ENCODE results near the gene TERC. TPM values are rescaled to one million over a fixed set of nuclear protein-coding genes. Genes with fewer than 3 reads are reported as not detected.

Gene TERC
- polyA plus RNA-seq, 1 donor (not counting 4 experiments of a cell fraction or from before 2014, with no cell fraction given) = 0.69 TPM

GRCh38 chr3:169811631-169812331 is 46.9 kb upstream of the TERC start:
- dilution Hi-C loops (cut with MboI; ENCODE audit: extremely low pct_ligation_motif_present, low sequenced_read_pairs) = no loop called here
- DNase-seq (ENCODE audit: low read depth, low spot score) = no peak
- H2AFZ ChIP-seq (ENCODE audit: control insufficient read depth, low read length) = peak overlapping the region; percentile 91
- H3K36me3 ChIP-seq (ENCODE audit: control insufficient read depth in 2 of 2, extremely low read depth in 1 of 2, insufficient read depth in 2 of 2, low read length in 2 of 2) = no peaks in the 10 kb centered on the region
- TF ChIP-seq EZH2 (IDR thresholded peaks at IDR 0.05; ENCODE audit: low read length) = no peak
- no peak for TF ChIP-seq CTCF (optimal IDR thresholded peaks at IDR 0.05 in 1 of 3, IDR thresholded peaks at IDR 0.05 in 1 of 3, conservative IDR thresholded peaks at IDR 0.05 in 1 of 3; ENCODE audit: extremely low read depth in 1 of 3, insufficient read depth in 2 of 3, low read length in 3 of 3)
- H3K4me2 ChIP-seq (ENCODE audit: control insufficient read depth, extremely low read depth, insufficient read depth, low read depth, low read length) = peak overlapping the region; percentile 72
- peak; percentile 64 for FAIRE-seq
- no peaks in the 10 kb centered on the region for H3K9me1 ChIP-seq (ENCODE audit: control insufficient read depth, extremely low read depth, insufficient read depth, low read length)
- H3K4me3 ChIP-seq (ENCODE audit: control insufficient read depth in 2 of 3, extremely low read depth in 1 of 3, insufficient read depth in 2 of 3, low read depth in 1 of 3, low read length in 3 of 3) = peak overlapping the region; percentile 31 to 64 (median 42)
- no peak overlapping the region for H3K27ac ChIP-seq (ENCODE audit: control insufficient read depth, insufficient read depth, low read length)
- peaks cover 7% of the 10 kb centered on the region for H3K4me1 ChIP-seq (ENCODE audit: control insufficient read depth, extremely low read depth, insufficient read depth, low read length)
- H3K9ac ChIP-seq (ENCODE audit: control insufficient read depth, extremely low read depth, insufficient read depth, low read length) = peak overlapping the region; percentile 61
- H3K79me2 ChIP-seq (ENCODE audit: control insufficient read depth, insufficient read depth, low read length) = no peaks in the 10 kb centered on the region
- H3K9me3 ChIP-seq (ENCODE audit: control insufficient read depth, low read depth, low read length) = peaks cover 3% of the 10 kb centered on the region
- no peaks in the 10 kb centered on the region for H3K27me3 ChIP-seq (ENCODE audit: control insufficient read depth, extremely low read depth, insufficient read depth, low read length)
- no peaks in the 10 kb centered on the region for H4K20me1 ChIP-seq (ENCODE audit: control insufficient read depth, extremely low read depth, insufficient read depth, low read length)

DNA sequence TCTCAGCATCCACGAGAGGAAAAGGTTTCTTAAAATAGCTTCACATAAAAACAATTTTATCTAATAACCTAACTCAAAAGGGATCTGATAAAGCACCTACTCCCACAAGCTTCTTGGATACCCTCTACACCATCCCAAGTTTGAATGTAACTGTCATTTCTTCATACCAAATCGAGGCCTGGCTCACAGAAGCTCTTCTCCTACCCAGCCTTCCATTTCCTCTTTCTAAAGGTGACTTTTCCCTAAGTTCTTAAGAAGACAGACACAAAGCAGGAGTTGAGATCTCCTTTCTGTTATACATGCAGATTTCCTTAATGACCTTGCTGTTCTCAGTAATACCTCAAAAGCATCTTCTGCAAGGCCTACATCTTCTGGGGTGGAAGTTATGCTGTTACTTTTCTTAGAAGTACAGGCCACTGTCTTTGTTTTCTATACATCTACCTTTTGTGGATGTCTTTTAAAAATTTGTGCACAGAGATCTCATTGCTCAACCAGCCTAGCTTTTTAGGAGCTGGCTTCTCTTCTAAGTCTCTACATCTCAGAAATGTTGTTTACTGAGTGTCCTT is 44.5 kb upstream of the TERC start:
- Histone ChIP-seq H3K4me2 (ENCODE audit: control insufficient read depth, extremely low read depth, insufficient read depth, low read depth, low read length) (no peak overlapping the region), H3K27ac (ENCODE audit: control insufficient read depth, insufficient read depth, low read length) (no peak overlapping the region), H4K20me1 (ENCODE audit: control insufficient read depth, extremely low read depth, insufficient read depth, low read length) (no peaks in the 10 kb centered on the region), H2AFZ (ENCODE audit: control insufficient read depth, low read length) (no peak overlapping the region), H3K4me3 (ENCODE audit: control insufficient read depth in 2 of 3, extremely low read depth in 1 of 3, insufficient read depth in 2 of 3, low read depth in 1 of 3, low read length in 3 of 3) (no peak overlapping the region), H3K4me1 (ENCODE audit: control insufficient read depth, extremely low read depth, insufficient read depth, low read length) (peaks cover 7% of the 10 kb centered on the region), H3K9me3 (ENCODE audit: control insufficient read depth, low read depth, low read length) (no peaks in the 10 kb centered on the region), H3K36me3 (ENCODE audit: control insufficient read depth in 2 of 2, extremely low read depth in 1 of 2, insufficient read depth in 2 of 2, low read length in 2 of 2) (no peaks in the 10 kb centered on the region), H3K9me1 (ENCODE audit: control insufficient read depth, extremely low read depth, insufficient read depth, low read length) (no peaks in the 10 kb centered on the region), H3K79me2 (ENCODE audit: control insufficient read depth, insufficient read depth, low read length) (no peaks in the 10 kb centered on the region), H3K9ac (ENCODE audit: control insufficient read depth, extremely low read depth, insufficient read depth, low read length) (no peak overlapping the region), H3K27me3 (ENCODE audit: control insufficient read depth, extremely low read depth, insufficient read depth, low read length) (no peaks in the 10 kb centered on the region)
- DNase-seq (ENCODE audit: low read depth, low spot score) (no peak), FAIRE-seq (no peak)
- no peak for TF ChIP-seq CTCF (optimal IDR thresholded peaks at IDR 0.05 in 1 of 3, IDR thresholded peaks at IDR 0.05 in 1 of 3, conservative IDR thresholded peaks at IDR 0.05 in 1 of 3; ENCODE audit: extremely low read depth in 1 of 3, insufficient read depth in 2 of 3, low read length in 3 of 3)
- no peak for TF ChIP-seq EZH2 (IDR thresholded peaks at IDR 0.05; ENCODE audit: low read length)
- dilution Hi-C loops (cut with MboI; ENCODE audit: extremely low pct_ligation_motif_present, low sequenced_read_pairs) = no loop called here
